ENCODE results near the gene MLEC.

- TF ChIP-seq CTCF (IDR thresholded peaks at IDR 0.05; ENCODE audit: poor library complexity) = no peak
- no peak for TF ChIP-seq EZH2 (IDR thresholded peaks at IDR 0.05; ENCODE audit: borderline replicate concordance)
- no peak for TF ChIP-seq EZH2phosphoT487 (IDR thresholded peaks at IDR 0.05; ENCODE audit: low read depth, severe bottlenecking, unreplicated experiment)
These were observed 62.3 kb downstream of the MLEC start for GRCh38 chr12:120749256-120749655.
